GM19468 (cell line): ENCODE data around the gene NFIA.

Experiments
- ATAC-seq: cut with Tn5 transposase; IDR thresholded peaks from one replicate; pipeline ENCODE4 v1.9.1; 2021; ENCODE audit warnings: mild to moderate bottlenecking, moderate library complexity, moderate number of reproducible peaks; ENCODE audit not compliant: unreplicated experiment; ENCODE audit errors: extremely low read depth

Gene NFIA

GRCh38 chr1:61434276-61434675 is 351.9 kb downstream of the NFIA start:
- no peak for ATAC-seq

GRCh38 chr1:61435226-61435625 is 352.9 kb downstream of the NFIA start:
- ATAC-seq, result no peak

GRCh38 chr1:61436016-61436415 is 353.7 kb downstream of the NFIA start:
- ATAC-seq, result no peak

- ATAC-seq, result no peak
Observed at GRCh38 chr1:61436491-61437120, 354.2 kb downstream of the NFIA start.

GRCh38 chr1:61439234-61439633 is 356.9 kb downstream of the NFIA start:
- no peak for ATAC-seq

GRCh38 chr1:61441723-61442262 is 359.4 kb downstream of the NFIA start:
- no peak for ATAC-seq

GRCh38 chr1:61442544-61442943 is 360.2 kb downstream of the NFIA start:
- ATAC-seq, result no peak

GRCh38 chr1:61444288-61444687 is 361.9 kb downstream of the NFIA start:
- ATAC-seq, result no peak

GRCh38 chr1:61445269-61445825 is 363.0 kb downstream of the NFIA start:
- no peak for ATAC-seq

- ATAC-seq, result no peak
Observed at GRCh38 chr1:61446531-61446991, 364.2 kb downstream of the NFIA start.

GRCh38 chr1:61447106-61447967 is 365.0 kb downstream of the NFIA start:
- no peak for ATAC-seq

- ATAC-seq, result no peak
Observed at GRCh38 chr1:61447968-61448430, 365.6 kb downstream of the NFIA start.

- no peak for ATAC-seq
Observed at GRCh38 chr1:61448914-61449313, 366.6 kb downstream of the NFIA start.

- no peak for ATAC-seq
Observed at GRCh38 chr1:61449410-61449809, 367.0 kb downstream of the NFIA start.

- ATAC-seq, result no peak
Observed at GRCh38 chr1:61450454-61450853, 368.1 kb downstream of the NFIA start.

GRCh38 chr1:61450872-61451571 is 368.7 kb downstream of the NFIA start:
- no peak for ATAC-seq

GRCh38 chr1:61451572-61451968 is 369.2 kb downstream of the NFIA start:
- no peak for ATAC-seq

GRCh38 chr1:61452176-61453035 is 370.0 kb downstream of the NFIA start:
- ATAC-seq, result no peak
